HUES48 (cell line): Measurements from ENCODE around the gene CRYBA4.

ENCODE experiments used
- H3K27ac ChIP-seq: one replicate; pipeline ENCODE4 v1.7.0; 2013; ENCODE audit warnings: low read depth, low read length, inconsistent platforms
- H3K27me3 ChIP-seq: 2 replicates; pipeline ENCODE4 v1.6.1; 2013; ENCODE audit warnings: mild to moderate bottlenecking, low read length; ENCODE audit not compliant: control insufficient read depth, insufficient read depth
- H3K36me3 ChIP-seq: 2 replicates; pipeline ENCODE4 v1.6.1; 2013; ENCODE audit warnings: low read length; ENCODE audit not compliant: control insufficient read depth, insufficient read depth
- H3K4me1 ChIP-seq: 2 replicates; pipeline ENCODE4 v1.6.1; 2013; ENCODE audit warnings: mild to moderate bottlenecking, low read length; ENCODE audit not compliant: control insufficient read depth, insufficient read depth
- H3K4me3 ChIP-seq: 2 replicates; pipeline ENCODE4 v1.5.1; 2013; ENCODE audit warnings: mild to moderate bottlenecking, low read depth, low read length
- H3K9ac ChIP-seq: 2 replicates; pipeline ENCODE4 v1.6.1; 2013; ENCODE audit warnings: mild to moderate bottlenecking, low read depth, low read length, moderate library complexity
- H3K9me3 ChIP-seq: 2 replicates; pipeline ENCODE4 v1.6.1; 2013; ENCODE audit warnings: low read length; ENCODE audit not compliant: control insufficient read depth, insufficient read depth

CRYBA4 gene

DNA sequence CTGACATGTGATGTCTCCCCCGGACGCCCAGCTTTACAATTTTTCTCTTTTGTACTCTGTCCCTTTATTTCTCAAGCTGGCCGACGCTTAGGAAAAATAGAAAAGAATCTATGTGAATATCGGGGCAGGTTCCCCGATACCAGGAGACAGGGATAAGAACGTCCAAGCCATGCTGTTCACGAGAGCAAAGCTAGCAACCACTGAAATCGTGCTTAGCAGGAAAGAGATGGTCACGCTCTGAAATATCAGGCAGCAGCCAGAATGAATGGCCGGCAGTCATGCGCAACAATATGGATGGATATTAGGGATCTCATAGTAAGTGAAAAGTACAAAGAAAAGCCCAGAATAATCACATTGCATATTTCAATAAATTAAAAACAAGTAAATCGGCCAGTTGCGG is 7.4 kb upstream of the CRYBA4 start:
- H3K4me1 ChIP-seq = peaks cover 56% of the 10 kb centered on the region
- no peaks in the 10 kb centered on the region for H3K36me3 ChIP-seq
- peak overlapping the region; percentile 82 for H3K27ac ChIP-seq
- H3K9ac ChIP-seq = no peak overlapping the region
- peaks cover 34% of the 10 kb centered on the region for H3K27me3 ChIP-seq
- H3K4me3 ChIP-seq = peak overlapping the region; percentile 41
- no peaks in the 10 kb centered on the region for H3K9me3 ChIP-seq

DNA sequence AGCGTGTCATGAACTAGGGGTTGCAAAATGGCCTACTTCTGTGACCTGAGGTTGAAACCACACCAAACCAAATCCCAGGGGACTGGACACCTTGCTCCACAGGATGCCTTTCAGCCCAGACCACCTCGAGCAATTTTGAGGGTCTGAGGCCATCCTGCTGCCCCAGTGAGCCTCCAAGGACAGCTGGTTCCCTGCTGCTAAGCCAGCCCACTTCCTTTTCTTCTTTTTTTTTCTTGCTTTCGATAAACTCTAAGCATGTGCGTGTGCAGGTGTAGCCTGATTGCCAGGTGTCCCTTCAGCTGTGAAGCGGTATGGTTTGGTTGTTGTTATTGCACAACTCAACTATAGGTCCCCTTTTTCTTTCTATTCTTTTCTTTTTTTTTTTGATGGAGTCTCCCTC is 6.6 kb upstream of the CRYBA4 start:
- peaks cover 34% of the 10 kb centered on the region for H3K27me3 ChIP-seq
- no peaks in the 10 kb centered on the region for H3K9me3 ChIP-seq
- no peaks in the 10 kb centered on the region for H3K36me3 ChIP-seq
- no peak overlapping the region for H3K9ac ChIP-seq
- H3K4me3 ChIP-seq = no peak overlapping the region
- peaks cover 52% of the 10 kb centered on the region for H3K4me1 ChIP-seq
- no peak overlapping the region for H3K27ac ChIP-seq

DNA sequence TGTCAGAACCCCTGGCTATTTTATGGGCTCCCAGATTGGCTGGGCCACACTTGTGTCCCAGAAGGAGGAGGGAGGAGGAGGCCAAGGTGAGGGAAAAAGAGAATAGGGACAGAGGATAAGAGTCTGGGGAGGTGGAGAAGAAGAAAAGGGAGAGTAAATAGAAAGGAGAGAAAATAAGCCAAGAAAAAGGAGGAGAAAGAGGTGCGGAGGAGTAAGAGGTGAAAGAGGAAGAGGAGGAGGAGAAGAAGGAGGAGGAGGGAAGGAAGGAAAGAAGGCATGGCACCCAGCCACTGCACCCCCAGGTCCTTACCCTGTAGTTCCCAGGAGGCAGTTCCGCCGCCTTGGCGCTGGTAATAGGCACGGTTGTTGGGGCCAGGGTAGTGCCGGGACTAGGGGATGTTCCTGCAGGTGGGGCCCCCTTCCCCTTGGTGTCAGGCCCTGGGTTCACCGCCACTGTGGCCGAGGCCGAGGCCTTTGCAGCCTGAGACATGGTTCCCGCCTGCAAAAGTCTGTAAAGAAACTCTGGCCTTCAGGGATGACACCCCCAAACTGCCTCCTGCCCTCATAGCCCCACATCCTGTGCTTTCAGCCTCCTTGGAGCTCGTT is 5.8 kb upstream of the CRYBA4 start:
- peaks cover 34% of the 10 kb centered on the region for H3K27me3 ChIP-seq
- no peaks in the 10 kb centered on the region for H3K9me3 ChIP-seq
- H3K4me1 ChIP-seq = peaks cover 52% of the 10 kb centered on the region
- H3K27ac ChIP-seq = peak overlapping the region; percentile 60
- no peaks in the 10 kb centered on the region for H3K36me3 ChIP-seq
- no peak overlapping the region for H3K9ac ChIP-seq
- no peak overlapping the region for H3K4me3 ChIP-seq

GRCh38 chr22:26616650-26617049 is 5.1 kb upstream of the CRYBA4 start:
- peaks cover 34% of the 10 kb centered on the region for H3K27me3 ChIP-seq
- no peaks in the 10 kb centered on the region for H3K36me3 ChIP-seq
- H3K4me3 ChIP-seq = no peak overlapping the region
- peak overlapping the region; percentile 60 for H3K27ac ChIP-seq
- H3K4me1 ChIP-seq = peaks cover 52% of the 10 kb centered on the region
- no peak overlapping the region for H3K9ac ChIP-seq
- no peaks in the 10 kb centered on the region for H3K9me3 ChIP-seq

GRCh38 chr22:26617271-26618199 is 4.2 kb upstream of the CRYBA4 start, which contains the start of gene CRYBB1:
TSS of gene CRYBB1 (minus strand) at chr22:26618027. CDS start at chr22:26616319, 1,708 bp downstream.
- Histone ChIP-seq H3K36me3 (no peaks in the 10 kb centered on the region), H3K27ac (peak within 1 kb of the TSS; percentile 60), H3K4me1 (peaks cover 46% of the 10 kb centered on the region), H3K27me3 (peaks cover 26% of the 10 kb centered on the region), H3K9me3 (no peaks in the 10 kb centered on the region), H3K4me3 (no peak within 1 kb of the TSS), H3K9ac (no peak within 1 kb of the TSS)

GRCh38 chr22:26618455-26618854 is 3.3 kb upstream of the CRYBA4 start:
- Histone ChIP-seq H3K27ac (no peak overlapping the region), H3K9ac (no peak overlapping the region), H3K9me3 (no peaks in the 10 kb centered on the region), H3K4me3 (no peak overlapping the region), H3K27me3 (peaks cover 19% of the 10 kb centered on the region), H3K4me1 (peaks cover 38% of the 10 kb centered on the region), H3K36me3 (no peaks in the 10 kb centered on the region)

DNA sequence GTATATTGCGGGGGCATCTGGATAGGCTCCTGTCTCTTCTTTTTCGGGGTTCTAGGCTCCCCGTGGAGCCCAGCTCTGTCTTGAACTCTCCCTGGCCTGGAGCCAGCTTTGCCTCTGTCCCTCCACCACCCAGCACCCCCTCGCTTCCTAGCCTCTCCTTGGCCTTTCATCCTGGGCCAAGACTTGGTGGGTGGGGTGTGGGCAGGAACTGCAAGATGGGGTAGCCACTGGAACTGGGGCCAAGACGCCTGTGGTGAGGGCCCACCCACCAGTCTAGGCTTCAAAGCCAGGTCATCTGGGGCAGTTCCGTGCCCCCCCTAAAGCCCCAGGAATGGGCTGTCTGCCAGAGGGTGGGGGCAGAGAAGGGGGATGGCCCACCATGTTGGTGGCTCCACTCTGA is 2.3 kb upstream of the CRYBA4 start:
- Histone ChIP-seq H3K36me3 (no peaks in the 10 kb centered on the region), H3K9me3 (no peaks in the 10 kb centered on the region), H3K27ac (no peak overlapping the region), H3K27me3 (peaks cover 15% of the 10 kb centered on the region), H3K9ac (no peak overlapping the region), H3K4me3 (no peak overlapping the region), H3K4me1 (peaks cover 33% of the 10 kb centered on the region)

- H3K36me3 ChIP-seq = no peaks in the 10 kb centered on the region
- peaks cover 8% of the 10 kb centered on the region for H3K27me3 ChIP-seq
- no peak overlapping the region for H3K27ac ChIP-seq
- H3K4me1 ChIP-seq = peaks cover 27% of the 10 kb centered on the region
- no peaks in the 10 kb centered on the region for H3K9me3 ChIP-seq
- no peak overlapping the region for H3K9ac ChIP-seq
- no peak overlapping the region for H3K4me3 ChIP-seq
These were observed 1.6 kb upstream of the CRYBA4 start for GRCh38 chr22:26620197-26620596.

DNA sequence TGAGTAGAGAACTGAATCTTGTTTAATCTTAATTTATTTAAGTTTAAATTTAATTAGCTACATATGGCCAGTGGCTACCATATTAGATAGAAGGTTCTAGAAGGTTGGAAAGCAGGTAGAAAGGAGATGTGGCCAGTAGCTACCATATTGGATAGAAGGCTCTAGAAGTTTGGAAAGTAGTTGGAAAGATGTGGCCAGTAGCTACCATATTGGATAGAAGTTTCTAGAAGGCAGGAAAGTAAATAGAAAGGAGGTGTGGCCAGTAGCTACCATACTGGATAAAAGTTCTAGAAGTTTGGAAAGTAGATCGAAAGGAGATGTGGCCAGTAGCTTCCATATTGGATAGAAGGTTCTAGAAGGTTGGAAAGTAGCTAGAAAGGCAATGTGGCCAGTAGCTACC is 2.2 kb downstream of the CRYBA4 start:
- no peaks in the 10 kb centered on the region for H3K9me3 ChIP-seq
- H3K4me3 ChIP-seq = no peak overlapping the region
- H3K9ac ChIP-seq = no peak overlapping the region
- no peaks in the 10 kb centered on the region for H3K4me1 ChIP-seq
- H3K27me3 ChIP-seq = no peaks in the 10 kb centered on the region
- no peak overlapping the region for H3K27ac ChIP-seq
- no peaks in the 10 kb centered on the region for H3K36me3 ChIP-seq

DNA sequence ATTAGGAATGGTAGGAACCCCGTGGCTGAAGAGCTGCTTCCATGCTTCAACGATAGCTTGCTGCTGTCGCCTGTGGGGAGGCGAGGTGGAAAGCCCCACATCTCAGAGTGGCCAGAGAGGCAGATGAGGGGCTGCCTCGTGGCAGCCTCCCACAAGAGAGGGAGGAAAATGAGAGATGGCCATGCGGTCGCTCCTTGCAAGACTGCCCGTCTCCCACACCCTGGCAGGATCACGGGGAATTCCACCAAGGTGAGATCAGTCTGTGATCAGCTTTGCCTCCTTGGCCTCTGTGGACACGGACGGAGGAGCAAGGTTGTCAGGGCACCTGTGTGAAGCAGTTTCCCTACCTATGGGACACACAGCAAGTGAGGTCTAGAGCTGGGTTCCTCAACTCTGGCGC is 3.0 kb downstream of the CRYBA4 start:
- Histone ChIP-seq H3K9ac (no peak overlapping the region), H3K4me3 (no peak overlapping the region), H3K36me3 (no peaks in the 10 kb centered on the region), H3K9me3 (no peaks in the 10 kb centered on the region), H3K27ac (no peak overlapping the region), H3K4me1 (no peaks in the 10 kb centered on the region), H3K27me3 (no peaks in the 10 kb centered on the region)
